Measurements from ENCODE around the gene TLCD1. TPM values are rescaled to one million over a fixed set of nuclear protein-coding genes. Genes with fewer than 3 reads are reported as not detected.

The TLCD1 gene
- total RNA-seq, 3 donors from 2014 or later = 20.8 to 28.5 (median 23.8) TPM

- H3K27me3 Mint-ChIP-seq (ENCODE audit: low read depth) = no peaks in the 10 kb centered on the region
- H3K4me1 Mint-ChIP-seq (ENCODE audit: low read depth) = peaks cover 15% of the 10 kb centered on the region
- peaks cover 1% of the 10 kb centered on the region for H3K36me3 Mint-ChIP-seq (ENCODE audit: insufficient read depth)
- H3K9me3 Mint-ChIP-seq = no peaks in the 10 kb centered on the region
- peak; percentile 84 to 85 for ATAC-seq
- DNase-seq = peak; percentile 84
- H3K4me3 Mint-ChIP-seq = peak overlapping the region; percentile 21
These were observed 24.4 kb upstream of the TLCD1 start for GRCh38 chr17:28750178-28751047.

GRCh38 chr17:28749516-28750177 is 23.6 kb upstream of the TLCD1 start:
- H3K4me1 Mint-ChIP-seq (ENCODE audit: low read depth) = peaks cover 17% of the 10 kb centered on the region
- H3K4me3 Mint-ChIP-seq = peak overlapping the region; percentile 21
- DNase-seq (no peak), ATAC-seq (no peak)
- H3K9me3 Mint-ChIP-seq = no peaks in the 10 kb centered on the region
- no peaks in the 10 kb centered on the region for H3K27me3 Mint-ChIP-seq (ENCODE audit: low read depth)
- peaks cover 3% of the 10 kb centered on the region for H3K36me3 Mint-ChIP-seq (ENCODE audit: insufficient read depth)

- Mint-ChIP-seq H3K4me1 (ENCODE audit: low read depth) (peaks cover 17% of the 10 kb centered on the region), H3K9me3 (no peaks in the 10 kb centered on the region), H3K36me3 (ENCODE audit: insufficient read depth) (peaks cover 3% of the 10 kb centered on the region), H3K27me3 (ENCODE audit: low read depth) (no peaks in the 10 kb centered on the region), H3K4me3 (no peak overlapping the region)
- DNase-seq = no peak
- ATAC-seq = no peak
These were observed 23.0 kb upstream of the TLCD1 start for GRCh38 chr17:28748852-28749515.

DNA sequence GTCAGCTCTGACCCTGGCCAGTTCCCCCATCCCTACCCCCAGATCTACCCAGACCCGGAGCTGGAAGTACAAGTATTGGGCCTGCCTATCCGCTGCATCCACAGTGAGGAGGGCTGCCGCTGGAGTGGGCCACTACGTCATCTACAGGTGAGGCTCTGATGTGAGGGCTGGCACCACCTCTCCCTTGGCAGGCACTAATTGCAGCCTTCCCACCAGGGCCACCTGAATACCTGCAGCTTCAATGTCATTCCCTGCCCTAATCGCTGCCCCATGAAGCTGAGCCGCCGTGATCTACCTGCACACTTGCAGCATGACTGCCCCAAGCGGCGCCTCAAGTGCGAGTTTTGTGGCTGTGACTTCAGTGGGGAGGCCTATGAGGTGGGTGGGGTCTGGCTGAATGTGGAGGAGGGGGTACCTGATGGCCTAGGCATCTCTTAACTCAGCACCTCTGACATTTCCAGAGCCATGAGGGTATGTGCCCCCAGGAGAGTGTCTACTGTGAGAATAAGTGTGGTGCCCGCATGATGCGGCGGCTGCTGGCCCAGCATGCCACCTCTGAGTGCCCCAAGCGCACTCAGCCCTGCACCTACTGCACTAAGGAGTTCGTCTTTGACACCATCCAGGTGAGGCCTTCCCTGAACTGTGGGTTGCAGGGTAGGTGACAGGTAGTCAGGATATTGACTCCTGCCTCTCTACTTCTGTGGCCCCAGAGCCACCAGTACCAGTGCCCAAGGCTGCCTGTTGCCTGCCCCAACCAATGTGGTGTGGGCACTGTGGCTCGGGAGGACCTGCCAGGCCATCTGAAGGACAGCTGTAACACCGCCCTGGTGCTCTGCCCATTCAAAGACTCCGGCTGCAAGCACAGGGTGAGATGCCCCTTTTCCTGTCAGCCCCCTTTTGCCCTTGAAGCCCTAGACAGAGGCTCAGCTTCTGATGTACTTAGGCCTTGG is 22.0 kb upstream of the TLCD1 start:
- no peaks in the 10 kb centered on the region for H3K27me3 Mint-ChIP-seq (ENCODE audit: low read depth)
- H3K4me3 Mint-ChIP-seq = no peak overlapping the region
- ATAC-seq (no peak), DNase-seq (no peak)
- peaks cover 3% of the 10 kb centered on the region for H3K36me3 Mint-ChIP-seq (ENCODE audit: insufficient read depth)
- peaks cover 18% of the 10 kb centered on the region for H3K4me1 Mint-ChIP-seq (ENCODE audit: low read depth)
- H3K9me3 Mint-ChIP-seq = no peaks in the 10 kb centered on the region

GRCh38 chr17:28747051-28747691 is 21.1 kb upstream of the TLCD1 start:
- peaks cover 20% of the 10 kb centered on the region for H3K4me1 Mint-ChIP-seq (ENCODE audit: low read depth)
- DNase-seq (no peak), ATAC-seq (no peak)
- H3K4me3 Mint-ChIP-seq = peak overlapping the region; percentile 91
- H3K27me3 Mint-ChIP-seq (ENCODE audit: low read depth) = no peaks in the 10 kb centered on the region
- peaks cover 3% of the 10 kb centered on the region for H3K36me3 Mint-ChIP-seq (ENCODE audit: insufficient read depth)
- H3K9me3 Mint-ChIP-seq = no peaks in the 10 kb centered on the region

GRCh38 chr17:28746611-28747050 is 20.6 kb upstream of the TLCD1 start:
- DNase-seq (no peak), ATAC-seq (no peak)
- no peaks in the 10 kb centered on the region for H3K9me3 Mint-ChIP-seq
- peak overlapping the region; percentile 91 for H3K4me3 Mint-ChIP-seq
- no peaks in the 10 kb centered on the region for H3K27me3 Mint-ChIP-seq (ENCODE audit: low read depth)
- peaks cover 3% of the 10 kb centered on the region for H3K36me3 Mint-ChIP-seq (ENCODE audit: insufficient read depth)
- H3K4me1 Mint-ChIP-seq (ENCODE audit: low read depth) = peaks cover 23% of the 10 kb centered on the region

GRCh38 chr17:28745786-28746411 is 19.9 kb upstream of the TLCD1 start:
- Mint-ChIP-seq H3K4me3 (peak overlapping the region; percentile 91), H3K27me3 (ENCODE audit: low read depth) (no peaks in the 10 kb centered on the region), H3K9me3 (no peaks in the 10 kb centered on the region), H3K36me3 (ENCODE audit: insufficient read depth) (peaks cover 3% of the 10 kb centered on the region), H3K4me1 (ENCODE audit: low read depth) (peaks cover 24% of the 10 kb centered on the region)
- no peak for DNase-seq
- ATAC-seq = no peak

DNA sequence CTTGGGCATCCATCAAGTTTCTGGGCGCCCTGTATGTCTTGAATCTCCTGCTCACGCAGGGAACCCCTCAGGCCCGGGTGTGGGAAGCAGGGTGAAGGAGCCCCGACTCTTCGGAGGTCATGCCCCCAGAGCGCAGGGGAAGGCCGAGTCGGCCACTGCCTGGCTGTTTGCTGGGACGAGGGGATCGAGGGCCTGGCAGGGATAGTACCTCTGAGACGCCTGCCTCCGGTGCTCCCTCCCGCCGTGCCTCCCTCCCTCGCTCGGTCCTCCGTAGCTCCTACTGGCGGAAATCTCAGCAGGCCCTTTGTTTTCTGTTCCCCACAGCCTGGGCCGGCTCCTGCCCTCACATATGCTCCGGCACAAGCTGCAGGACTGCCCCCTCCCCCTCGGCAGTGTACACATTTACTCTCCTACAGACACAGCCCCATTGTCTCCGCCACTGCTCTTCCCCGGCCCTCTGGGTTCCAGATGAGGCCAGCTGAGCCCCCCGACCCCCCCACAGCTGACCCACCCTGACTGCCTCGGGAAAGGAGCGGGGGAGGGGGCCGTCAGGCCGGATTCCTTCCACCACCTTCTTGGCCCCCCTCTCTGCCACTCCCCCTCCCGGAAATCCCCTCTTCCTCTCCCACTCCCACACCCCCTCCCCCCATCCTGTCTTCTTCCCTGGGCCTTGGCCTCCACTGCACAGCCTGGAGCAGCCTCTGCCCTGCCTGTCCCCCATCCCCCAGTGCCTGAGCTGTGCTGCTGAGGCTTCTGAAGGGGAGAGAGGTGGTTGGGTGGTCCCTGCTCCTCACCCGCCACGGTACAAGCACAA is 19.1 kb upstream of the TLCD1 start:
- ATAC-seq = no peak
- no peak for DNase-seq
- H3K9me3 Mint-ChIP-seq = no peaks in the 10 kb centered on the region
- H3K36me3 Mint-ChIP-seq (ENCODE audit: insufficient read depth) = peaks cover 3% of the 10 kb centered on the region
- peaks cover 24% of the 10 kb centered on the region for H3K4me1 Mint-ChIP-seq (ENCODE audit: low read depth)
- peak overlapping the region; percentile 91 for H3K4me3 Mint-ChIP-seq
- H3K27me3 Mint-ChIP-seq (ENCODE audit: low read depth) = no peaks in the 10 kb centered on the region

DNA sequence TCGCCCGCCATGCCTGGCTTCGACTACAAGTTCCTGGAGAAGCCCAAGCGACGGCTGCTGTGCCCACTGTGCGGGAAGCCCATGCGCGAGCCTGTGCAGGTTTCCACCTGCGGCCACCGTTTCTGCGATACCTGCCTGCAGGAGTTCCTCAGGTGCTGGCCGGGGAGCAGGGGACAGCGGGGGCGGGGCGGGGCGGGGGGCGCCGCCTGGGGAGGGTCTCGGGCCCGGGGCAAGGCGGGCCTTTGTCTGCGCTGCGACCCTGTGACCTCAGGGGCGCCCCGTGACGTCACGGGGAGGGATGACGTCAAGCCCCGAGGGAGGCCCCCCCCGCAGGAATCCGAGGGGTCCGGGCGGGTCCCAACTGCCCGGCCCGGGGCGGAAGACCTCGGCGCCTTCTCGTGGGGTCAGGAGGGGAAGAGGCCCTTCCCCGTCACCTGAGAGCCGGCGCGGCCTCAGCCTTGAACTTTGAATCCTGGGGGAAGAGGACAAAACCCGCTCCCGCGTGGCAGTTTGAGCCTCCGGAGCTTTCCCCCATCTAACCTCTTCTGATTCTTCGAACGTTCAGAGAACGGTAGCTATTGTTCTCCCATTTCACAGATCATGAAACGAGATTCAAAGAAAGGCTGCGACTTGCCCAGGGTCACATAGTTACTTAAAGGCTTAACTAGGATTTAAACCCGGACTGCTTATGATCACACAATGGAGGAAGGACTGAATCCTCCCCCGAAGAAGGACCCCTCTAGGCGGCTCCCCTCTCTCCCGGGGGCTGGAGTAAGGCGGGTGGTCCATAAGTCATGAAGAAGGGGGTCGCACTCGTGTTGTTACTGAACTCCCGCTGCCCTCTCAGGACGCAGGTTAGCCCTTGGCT is 18.3 kb upstream of the TLCD1 start:
- Mint-ChIP-seq H3K36me3 (ENCODE audit: insufficient read depth) (peaks cover 5% of the 10 kb centered on the region), H3K9me3 (no peaks in the 10 kb centered on the region), H3K4me1 (ENCODE audit: low read depth) (peaks cover 25% of the 10 kb centered on the region)

GRCh38 chr17:28743243-28744103 is 17.4 kb upstream of the TLCD1 start, which contains the start of gene TRAF4:
Gene TRAF4, plus strand, starts transcription at chr17:28744011. Its CDS starts 102 bp downstream, at chr17:28744113.
- Mint-ChIP-seq H3K4me3 (peak within 1 kb of the TSS; percentile 91), H3K4me1 (ENCODE audit: low read depth) (peaks cover 32% of the 10 kb centered on the region), H3K36me3 (ENCODE audit: insufficient read depth) (peaks cover 6% of the 10 kb centered on the region), H3K9me3 (no peaks in the 10 kb centered on the region), H3K27me3 (ENCODE audit: low read depth) (no peaks in the 10 kb centered on the region)
- ATAC-seq = peak; percentile 93
- peak; percentile 73 for DNase-seq

More for the DNA sequence above, 18.3 kb upstream of the TLCD1 start:
- peak overlapping the region; percentile 91 for H3K4me3 Mint-ChIP-seq
- ATAC-seq (peak; percentile 47 to 49), DNase-seq (peak; percentile 70)
- H3K27me3 Mint-ChIP-seq (ENCODE audit: low read depth) = no peaks in the 10 kb centered on the region
